Parietal lobe (tissue), 1 donor: ENCODE data around the gene RPA1. TPM values are rescaled to one million over a fixed set of nuclear protein-coding genes. Genes with fewer than 3 reads are reported as not detected.

Experiments
- total RNA-seq: library from RNA; depleted of rRNA; stranded (reverse); fragments of >200 nt; gene quantifications from one replicate; pipeline ENCODE4 v1.2.3, GENCODE V29; 2014

The RPA1 gene
- 16.0 TPM for total RNA-seq

DNA sequence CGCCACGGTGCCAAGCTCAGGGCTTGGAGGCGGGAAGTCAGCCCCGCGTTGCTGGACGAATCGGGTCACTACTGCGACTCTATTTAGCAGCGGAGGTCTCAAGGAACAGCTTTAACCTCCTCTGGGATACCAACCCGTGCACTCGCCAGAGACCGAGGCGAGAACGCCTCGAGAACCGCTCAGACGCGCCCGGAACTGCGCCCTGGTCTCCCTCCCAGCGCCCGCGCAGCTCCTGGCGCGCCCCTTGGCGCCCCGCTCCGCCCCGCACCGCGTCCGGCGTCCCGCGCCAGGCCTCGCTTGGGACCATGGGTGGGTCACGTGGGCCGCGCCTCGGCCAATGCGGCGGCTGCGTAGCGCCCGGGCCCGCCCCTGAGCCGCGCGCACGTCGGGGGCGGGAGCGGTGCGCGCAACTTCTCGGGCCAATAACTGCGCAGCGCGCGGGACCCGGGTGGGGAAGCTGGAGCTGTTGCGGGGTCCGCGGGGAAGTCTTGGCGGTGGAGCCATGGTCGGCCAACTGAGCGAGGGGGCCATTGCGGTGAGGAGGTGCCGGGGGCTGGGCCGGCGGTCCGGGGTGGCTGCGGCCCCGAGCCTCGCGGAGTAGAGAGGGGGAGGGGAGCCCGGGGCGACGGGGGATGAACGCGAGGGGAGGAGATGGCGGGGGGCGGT, at the start of gene RPA1, which contains the start of gene SMYD4:
Gene RPA1 (plus strand): TSS at position 414 of the 666 bp plus-strand sequence. CDS start 89 bp downstream, at position 503.
Gene SMYD4 (minus strand): TSS at position 311 of the 666 bp plus-strand sequence. CDS start 1,908 bp downstream, outside the sequence.

Other genes with a start within 250 kb of the RPA1 start
- gene SLC43A2, start 201.2 kb upstream of the RPA1 start, total RNA-seq: 25.7 TPM
- gene SCARF1, start 184.3 kb upstream of the RPA1 start, total RNA-seq: 3.1 TPM
- gene RILP, start 180.1 kb upstream of the RPA1 start, total RNA-seq: 1.6 TPM
- 183 TPM for gene PRPF8, start 145.1 kb upstream of the RPA1 start, total RNA-seq
- 0.31 TPM for gene TLCD2, start 119.6 kb upstream of the RPA1 start, total RNA-seq
- gene WDR81, start 105.3 kb upstream of the RPA1 start, total RNA-seq: 18.5 TPM
- 0.31 TPM for gene SERPINF2, start 87.1 kb upstream of the RPA1 start, total RNA-seq
- 2.8 TPM for gene SERPINF1, start 67.9 kb upstream of the RPA1 start, total RNA-seq
- gene SMYD4, start 103 bp upstream of the RPA1 start, total RNA-seq: 19.4 TPM
- gene RTN4RL1, start 195.3 kb downstream of the RPA1 start, total RNA-seq: 27.9 TPM
- gene DPH1, start 200.1 kb downstream of the RPA1 start, total RNA-seq: 41.6 TPM
- 9.4 TPM for gene OVCA2, start 212.0 kb downstream of the RPA1 start, total RNA-seq
- 3.1 TPM for gene HIC1, start 225.1 kb downstream of the RPA1 start, total RNA-seq